Adipocyte (in vitro differentiated cells): ENCODE results near the gene METTL23.
A peak's percentile ranks its signal among the peaks of the same experiment; 100 is the strongest.
"Not testable (repeated sequence)": the region's sequence is repeated elsewhere in the genome, so short reads cannot be mapped to it uniquely, and the experiment has no call there.

Experiments
- DNase-seq: peaks from one replicate; pipeline ENCODE4 v3.0.0-alpha.2; 2015; ENCODE audit warnings: low read depth
- H3K27me3 ChIP-seq: replicated peaks from 2 replicates; pipeline ENCODE4 v1.7.0; 2013; ENCODE audit warnings: mild to moderate bottlenecking, low read length, moderate library complexity; ENCODE audit not compliant: control insufficient read depth, insufficient read depth
- H3K36me3 ChIP-seq: 2 replicates; pipeline ENCODE4 v1.7.0; 2013; ENCODE audit warnings: low read length, mild to moderate bottlenecking, moderate library complexity; ENCODE audit not compliant: control insufficient read depth, insufficient read depth, severe bottlenecking
- H3K4me1 ChIP-seq: 2 replicates; pipeline ENCODE4 v1.7.0; 2013; ENCODE audit warnings: mild to moderate bottlenecking, low read length, moderate library complexity; ENCODE audit not compliant: control insufficient read depth, insufficient read depth
- H3K4me3 ChIP-seq: 2 replicates; pipeline ENCODE4 v1.7.0; 2013; ENCODE audit warnings: mild to moderate bottlenecking, low read length, moderate library complexity
- H3K9ac ChIP-seq: 2 replicates; pipeline ENCODE4 v1.7.0; 2013; ENCODE audit warnings: mild to moderate bottlenecking, low read length, moderate library complexity
- H3K9me3 ChIP-seq: 2 replicates; pipeline ENCODE4 v1.7.0; 2013; ENCODE audit warnings: mild to moderate bottlenecking, low read length, moderate library complexity; ENCODE audit not compliant: control insufficient read depth

The METTL23 gene

GRCh38 chr17:76718516-76718915, 8.1 kb upstream of the METTL23 start:
- Histone ChIP-seq H3K9me3 (no peaks in the 10 kb centered on the region), H3K27me3 (no peaks in the 10 kb centered on the region), H3K4me1 (peaks cover 33% of the 10 kb centered on the region), H3K9ac (no peak overlapping the region), H3K36me3 (peaks cover 73% of the 10 kb centered on the region), H3K4me3 (no peak overlapping the region)
- DNase-seq = no peak

DNA sequence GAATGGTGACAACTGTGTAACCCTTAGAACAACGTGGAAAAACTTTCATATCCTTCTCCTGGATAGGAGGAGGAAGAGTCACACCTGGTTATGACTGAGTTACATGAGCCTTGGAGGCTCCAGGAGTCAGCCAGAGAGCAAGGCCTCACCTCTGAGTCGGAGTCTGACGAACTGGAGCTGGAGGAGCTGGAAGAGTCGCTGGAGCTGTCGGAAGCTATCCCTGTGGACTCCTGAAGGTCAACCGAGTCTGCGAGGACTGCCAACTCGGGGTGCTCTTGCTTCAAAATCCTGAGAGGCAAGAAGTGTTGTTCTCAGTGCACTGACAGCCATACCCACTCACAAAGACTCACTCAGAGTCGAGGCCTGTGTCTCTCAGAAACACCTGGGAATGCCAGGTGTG, 6.4 kb upstream of the METTL23 start:
- DNase-seq = no peak
- Histone ChIP-seq H3K4me3 (no peak overlapping the region), H3K36me3 (peaks cover 73% of the 10 kb centered on the region), H3K9me3 (no peaks in the 10 kb centered on the region), H3K9ac (no peak overlapping the region), H3K4me1 (peaks cover 38% of the 10 kb centered on the region), H3K27me3 (no peaks in the 10 kb centered on the region)

GRCh38 chr17:76720941-76721340, 5.7 kb upstream of the METTL23 start:
- Histone ChIP-seq H3K4me1 (peaks cover 34% of the 10 kb centered on the region), H3K4me3 (no peak overlapping the region), H3K27me3 (no peaks in the 10 kb centered on the region), H3K36me3 (peaks cover 70% of the 10 kb centered on the region), H3K9me3 (no peaks in the 10 kb centered on the region), H3K9ac (no peak overlapping the region)
- no peak for DNase-seq

- no peak overlapping the region for H3K9ac ChIP-seq
Measured at GRCh38 chr17:76721463-76721862, 5.2 kb upstream of the METTL23 start.

DNA sequence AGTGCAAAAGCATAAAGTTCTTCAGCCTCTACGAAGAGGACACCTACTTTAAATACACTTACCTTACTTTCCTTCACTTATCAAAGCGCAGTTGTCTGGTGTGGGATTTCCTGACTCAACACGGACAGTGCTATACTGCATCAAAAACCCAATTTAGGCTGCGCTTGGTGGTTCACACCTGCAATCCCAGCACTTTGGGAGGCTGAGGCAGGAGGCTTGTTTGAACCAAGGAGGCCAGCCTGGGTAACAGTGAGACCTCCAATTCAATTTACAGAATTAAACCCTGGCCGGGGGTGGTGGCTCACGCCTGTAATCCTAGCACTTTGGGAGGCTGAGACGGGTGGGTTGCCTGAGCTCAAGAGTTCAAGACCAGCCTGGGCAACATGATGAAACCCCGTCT, 4.4 kb upstream of the METTL23 start:
- Histone ChIP-seq H3K9me3 (no peaks in the 10 kb centered on the region), H3K9ac (no peak overlapping the region), H3K4me1 (peaks cover 21% of the 10 kb centered on the region), H3K27me3 (no peaks in the 10 kb centered on the region), H3K4me3 (no peak overlapping the region), H3K36me3 (peaks cover 69% of the 10 kb centered on the region)
- no peak for DNase-seq

More at GRCh38 chr17:76721463-76721862, 5.2 kb upstream of the METTL23 start:
- no peaks in the 10 kb centered on the region for H3K27me3 ChIP-seq
- no peaks in the 10 kb centered on the region for H3K9me3 ChIP-seq
- DNase-seq = no peak
- H3K36me3 ChIP-seq = peaks cover 70% of the 10 kb centered on the region
- peaks cover 29% of the 10 kb centered on the region for H3K4me1 ChIP-seq
- H3K4me3 ChIP-seq = no peak overlapping the region

GRCh38 chr17:76722977-76723376, 3.7 kb upstream of the METTL23 start:
- H3K27me3 ChIP-seq, H3K4me3 ChIP-seq, H3K9me3 ChIP-seq, DNase-seq, H3K9ac ChIP-seq: not testable (repeated sequence)
- H3K36me3 ChIP-seq = peaks cover 64% of the 10 kb centered on the region
- peaks cover 24% of the 10 kb centered on the region for H3K4me1 ChIP-seq

GRCh38 chr17:76723812-76724211, 2.8 kb upstream of the METTL23 start:
- H3K36me3 ChIP-seq = peaks cover 55% of the 10 kb centered on the region
- H3K27me3 ChIP-seq = no peaks in the 10 kb centered on the region
- DNase-seq = no peak
- H3K4me1 ChIP-seq = peaks cover 31% of the 10 kb centered on the region
- H3K9ac ChIP-seq = no peak overlapping the region
- H3K4me3 ChIP-seq = no peak overlapping the region
- no peaks in the 10 kb centered on the region for H3K9me3 ChIP-seq

DNA sequence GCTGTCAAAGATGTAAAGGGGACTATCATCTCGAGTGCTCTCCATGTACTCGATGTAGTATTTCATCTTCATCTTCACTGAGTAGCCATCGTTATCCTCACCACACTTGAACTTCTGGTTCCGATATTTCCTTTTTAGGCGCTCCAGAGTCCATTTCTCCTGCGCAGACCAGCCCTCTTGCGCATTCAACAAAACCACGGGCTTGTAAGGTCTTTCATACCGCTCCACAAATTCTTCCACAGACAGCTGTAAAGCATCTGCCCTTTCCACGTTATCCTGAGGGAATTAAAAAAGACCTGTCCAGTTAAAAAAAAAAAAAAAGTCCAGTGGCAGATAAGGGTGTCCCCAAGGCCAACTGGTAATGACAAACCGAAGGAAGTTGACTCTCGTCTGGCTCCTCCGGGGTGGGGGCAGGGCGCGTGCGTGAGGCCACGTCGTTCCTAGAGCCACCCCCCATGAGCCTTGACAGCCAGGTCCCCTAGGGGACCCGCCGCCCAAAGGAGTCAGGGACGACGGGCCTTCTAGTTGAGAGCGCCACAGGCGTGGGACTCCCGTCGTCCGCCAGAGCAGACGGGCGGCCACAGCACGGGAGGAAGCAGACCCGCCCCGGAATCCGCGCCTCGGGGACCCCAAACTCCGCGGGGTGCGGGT, 934 bp upstream of the METTL23 start:
- Histone ChIP-seq H3K9ac (peak overlapping the region; percentile 98), H3K27me3 (no peaks in the 10 kb centered on the region), H3K4me1 (peaks cover 35% of the 10 kb centered on the region), H3K36me3 (peaks cover 42% of the 10 kb centered on the region), H3K4me3 (peak overlapping the region; percentile 92), H3K9me3 (no peaks in the 10 kb centered on the region)
- DNase-seq = peak; percentile 71

- H3K9ac ChIP-seq = peak within 1 kb of the TSS; percentile 98
- peak within 1 kb of the TSS; percentile 92 for H3K4me3 ChIP-seq
- peaks cover 39% of the 10 kb centered on the region for H3K36me3 ChIP-seq
- H3K27me3 ChIP-seq = no peaks in the 10 kb centered on the region
- no peaks in the 10 kb centered on the region for H3K9me3 ChIP-seq
- DNase-seq = peak; percentile 97
- peaks cover 35% of the 10 kb centered on the region for H3K4me1 ChIP-seq
Measured at GRCh38 chr17:76726231-76726775, 336 bp upstream of the METTL23 start, which contains the start of gene JMJD6. Gene JMJD6, minus strand, starts transcription at chr17:76726606. Its CDS starts 131 bp downstream, at chr17:76726475.

DNA sequence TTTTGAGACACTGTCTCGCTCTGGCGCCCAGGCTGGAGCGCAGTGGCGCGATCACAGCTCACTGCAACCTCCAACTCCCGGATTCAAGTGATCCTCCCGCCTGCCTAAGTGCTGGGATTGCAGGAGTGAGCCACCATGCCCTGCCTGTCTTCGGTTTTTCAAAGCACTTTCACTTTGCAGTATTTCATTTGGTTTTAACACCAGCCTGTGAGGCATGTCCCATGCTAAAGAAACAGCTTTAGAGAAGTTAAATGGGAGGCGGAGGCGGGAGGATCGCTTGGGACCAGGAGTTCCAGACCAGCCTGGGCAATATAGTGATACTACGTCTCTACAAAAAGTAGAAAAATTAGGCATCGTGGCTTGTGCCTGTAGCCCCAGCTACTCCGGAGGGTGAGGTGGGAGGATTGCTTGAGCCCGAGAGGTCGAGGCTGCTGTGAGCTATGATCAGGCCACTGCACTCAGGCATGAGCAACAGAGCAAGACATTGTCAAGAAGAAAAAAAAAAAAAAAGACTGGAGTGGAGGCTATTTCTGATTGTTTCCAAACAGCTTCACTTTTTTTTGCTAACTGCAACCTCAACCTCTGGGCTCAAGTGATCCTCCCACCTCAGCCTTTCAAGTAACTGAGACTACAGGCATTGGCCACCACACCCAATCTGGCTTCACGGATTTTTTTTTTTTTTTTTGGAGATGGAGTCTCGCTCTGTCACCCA, 1.3 kb downstream of the METTL23 start:
- Histone ChIP-seq H3K27me3 (no peaks in the 10 kb centered on the region), H3K4me1 (peaks cover 43% of the 10 kb centered on the region), H3K9me3 (no peaks in the 10 kb centered on the region), H3K36me3 (peaks cover 35% of the 10 kb centered on the region), H3K4me3 (peak overlapping the region; percentile 91), H3K9ac (peak overlapping the region; percentile 95)
- DNase-seq = peak; percentile 12
